GM18499 (cell line): ENCODE results near the gene PCBP2.
"Not testable (repeated sequence)": the region's sequence is repeated elsewhere in the genome, so short reads cannot be mapped to it uniquely, and the experiment has no call there.

Source experiments
- ATAC-seq: cut with Tn5 transposase; IDR thresholded peaks from one replicate; pipeline ENCODE4 v1.9.1; 2021; ENCODE audit warnings: moderate number of reproducible peaks; ENCODE audit not compliant: insufficient read depth, unreplicated experiment

The PCBP2 gene

GRCh38 chr12:53467880-53468279 lies 16.0 kb downstream of the PCBP2 start:
- no peak for ATAC-seq

DNA sequence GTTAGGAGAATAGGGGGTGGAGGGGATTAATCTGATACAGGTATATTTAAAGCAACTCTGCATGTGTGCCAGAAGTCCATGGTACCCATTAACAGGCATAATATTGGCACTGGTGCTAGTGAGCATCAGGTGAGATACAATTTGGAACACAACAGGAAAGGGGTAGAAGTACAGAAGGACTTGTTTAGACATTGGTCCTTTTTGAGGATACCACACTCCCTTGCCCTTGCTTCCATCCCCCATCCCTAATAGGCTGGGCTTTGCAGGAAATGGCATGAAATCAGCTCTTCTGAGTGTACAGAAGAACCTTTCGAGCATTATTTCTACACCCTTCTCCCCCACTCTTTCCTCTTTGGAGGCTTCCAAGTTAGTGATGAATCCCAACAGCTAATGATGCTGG lies 16.4 kb downstream of the PCBP2 start:
- no peak for ATAC-seq

GRCh38 chr12:53472056-53472582 lies 20.2 kb downstream of the PCBP2 start:
- no peak for ATAC-seq

DNA sequence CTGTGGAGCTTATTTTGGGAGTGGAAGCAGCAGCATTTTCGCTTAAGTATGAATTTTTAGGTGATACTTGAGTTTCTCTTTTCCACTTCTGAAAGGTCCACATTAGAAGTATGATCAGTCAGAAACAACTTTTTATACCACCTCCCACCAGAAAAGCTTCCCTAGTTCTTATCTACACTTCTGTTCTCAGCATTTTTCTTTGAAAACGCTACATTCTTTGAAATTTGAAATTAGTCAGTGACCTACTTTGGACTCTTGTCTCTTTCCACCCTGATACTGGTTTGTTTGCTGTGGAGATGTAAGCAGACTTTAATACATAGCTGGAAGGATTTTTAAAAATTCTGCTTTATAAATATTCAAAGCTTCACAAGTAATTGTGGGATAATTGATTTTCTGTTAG lies 22.2 kb downstream of the PCBP2 start:
- no peak for ATAC-seq

GRCh38 chr12:53474819-53475218 lies 22.9 kb downstream of the PCBP2 start:
- no peak for ATAC-seq

DNA sequence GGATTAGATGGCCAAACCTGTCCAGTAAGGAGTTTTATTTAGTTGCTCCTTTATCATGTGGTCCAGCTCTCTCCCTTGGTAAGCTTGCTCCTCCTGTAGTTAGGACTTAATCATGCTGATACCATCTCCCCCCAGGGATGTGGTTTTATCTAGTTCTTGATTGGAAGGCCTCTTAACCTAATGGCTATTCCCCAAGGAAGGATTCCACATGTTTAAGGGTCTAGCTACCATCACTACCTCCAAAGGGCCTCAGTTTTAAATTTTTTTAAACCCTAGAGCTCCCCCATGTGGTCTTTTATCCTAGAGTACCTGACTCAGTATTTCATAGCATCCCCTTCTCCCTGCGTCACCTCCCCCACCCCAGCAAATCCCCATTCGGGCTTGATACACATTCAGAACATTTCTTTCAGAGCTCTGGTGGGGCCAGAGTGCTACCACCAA lies 24.9 kb downstream of the PCBP2 start:
- no peak for ATAC-seq

- ATAC-seq = no peak
Measured at GRCh38 chr12:53478865-53479264, 27.0 kb downstream of the PCBP2 start.

DNA sequence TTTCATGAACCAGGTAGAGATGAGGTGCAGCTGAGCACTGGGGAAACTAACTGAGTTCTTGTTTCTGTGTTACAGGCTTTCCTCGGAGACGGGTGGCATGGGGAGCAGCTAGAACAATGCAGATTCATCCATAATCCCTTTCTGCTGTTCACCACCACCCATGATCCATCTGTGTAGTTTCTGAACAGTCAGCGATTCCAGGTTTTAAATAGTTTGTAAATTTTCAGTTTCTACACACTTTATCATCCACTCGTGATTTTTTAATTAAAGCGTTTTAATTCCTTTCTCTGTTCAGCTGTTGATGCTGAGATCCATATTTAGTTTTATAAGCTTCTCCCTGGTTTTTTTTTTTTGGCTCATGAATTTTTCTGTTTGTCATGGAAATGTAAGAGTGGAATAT lies 27.4 kb downstream of the PCBP2 start:
- no peak for ATAC-seq

GRCh38 chr12:53480491-53481442 lies 28.9 kb downstream of the PCBP2 start:
- no peak for ATAC-seq

DNA sequence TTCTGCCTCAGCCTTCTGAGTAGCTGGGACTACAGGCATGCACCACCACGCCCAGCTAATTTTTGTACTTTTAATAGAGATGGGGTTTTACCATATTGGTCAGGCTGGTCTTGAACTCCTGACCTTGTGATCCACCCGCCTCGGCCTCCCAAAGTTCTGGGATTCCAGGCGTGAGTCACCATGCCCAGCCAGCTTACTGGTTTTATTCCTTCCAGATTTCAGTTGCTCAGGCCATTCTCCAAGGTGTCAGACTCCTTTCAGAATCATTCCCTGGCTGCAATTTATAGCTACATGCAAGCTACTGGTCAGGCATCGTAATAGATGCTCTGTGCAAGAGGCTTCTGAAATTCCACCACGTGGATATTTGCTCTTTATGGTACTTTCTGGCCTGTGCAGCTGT lies 29.6 kb downstream of the PCBP2 start:
- not testable (repeated sequence) for ATAC-seq

DNA sequence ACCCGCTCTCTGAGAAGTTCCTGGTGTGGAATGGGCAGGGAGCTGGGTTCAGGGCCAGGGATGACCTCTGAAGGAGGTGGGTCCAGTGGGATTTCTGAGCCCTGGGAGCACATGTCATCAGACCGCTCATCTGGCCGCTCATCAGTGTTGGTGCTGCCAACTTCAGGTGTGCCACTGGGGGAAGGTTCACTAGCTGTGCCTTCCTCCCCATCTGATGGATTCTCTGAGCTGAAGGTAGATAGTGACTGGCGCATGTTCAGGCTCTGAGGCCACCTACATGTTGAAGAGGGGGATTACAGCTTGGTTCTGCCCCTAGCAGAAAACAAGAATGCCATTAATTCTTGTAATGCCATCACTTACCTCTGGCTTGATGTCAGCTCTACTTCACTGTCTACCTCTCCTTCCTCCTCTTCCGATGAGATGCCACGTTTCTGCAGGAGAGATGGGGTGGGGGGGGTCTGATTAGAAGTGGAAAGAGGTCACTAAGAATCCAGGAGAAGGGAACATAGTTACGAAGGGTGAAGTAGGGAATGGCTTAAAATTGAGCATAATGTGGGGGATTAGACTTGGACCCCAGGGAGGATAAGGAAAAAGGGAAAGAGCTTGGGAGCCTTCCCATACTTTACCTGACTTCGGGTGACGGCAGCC lies 30.2 kb downstream of the PCBP2 start:
- no peak for ATAC-seq

GRCh38 chr12:53482626-53483168 lies 30.8 kb downstream of the PCBP2 start:
- no peak for ATAC-seq

DNA sequence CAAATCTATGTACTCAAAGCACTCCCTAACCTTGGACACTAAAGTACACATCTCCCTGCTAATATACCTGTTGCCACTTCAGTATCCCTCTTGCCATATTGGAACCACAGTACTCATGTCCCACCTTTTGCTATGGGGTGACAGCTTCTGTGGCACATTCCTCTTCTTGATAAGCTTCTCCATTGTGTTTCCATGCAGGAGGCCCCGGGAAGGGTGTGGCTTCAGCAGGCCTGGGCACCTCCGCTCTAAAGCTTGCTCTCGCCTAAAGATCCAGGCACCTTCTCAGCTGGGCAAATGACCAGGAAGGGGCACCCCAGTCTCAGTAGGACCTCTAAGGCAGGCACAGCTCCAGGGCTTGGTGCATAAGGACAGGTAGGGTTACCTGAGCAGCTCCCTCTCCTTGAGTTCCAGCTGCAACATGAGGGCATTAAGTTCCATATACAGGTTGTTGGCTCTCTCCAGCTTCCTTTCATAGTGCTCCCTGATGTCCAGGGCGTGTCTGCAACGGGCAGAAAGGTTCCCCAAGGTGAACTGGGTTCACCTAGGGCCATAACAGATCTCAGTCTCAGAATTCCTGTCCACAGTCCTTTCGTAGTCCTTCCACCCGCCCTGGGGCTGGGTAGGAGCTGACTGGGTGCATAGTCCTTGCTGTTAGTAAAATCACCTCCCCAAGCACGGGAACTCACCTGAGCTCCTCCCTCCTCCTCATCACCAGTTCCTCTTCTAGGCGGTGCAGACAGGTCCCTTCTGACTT lies 31.5 kb downstream of the PCBP2 start:
- ATAC-seq = no peak

DNA sequence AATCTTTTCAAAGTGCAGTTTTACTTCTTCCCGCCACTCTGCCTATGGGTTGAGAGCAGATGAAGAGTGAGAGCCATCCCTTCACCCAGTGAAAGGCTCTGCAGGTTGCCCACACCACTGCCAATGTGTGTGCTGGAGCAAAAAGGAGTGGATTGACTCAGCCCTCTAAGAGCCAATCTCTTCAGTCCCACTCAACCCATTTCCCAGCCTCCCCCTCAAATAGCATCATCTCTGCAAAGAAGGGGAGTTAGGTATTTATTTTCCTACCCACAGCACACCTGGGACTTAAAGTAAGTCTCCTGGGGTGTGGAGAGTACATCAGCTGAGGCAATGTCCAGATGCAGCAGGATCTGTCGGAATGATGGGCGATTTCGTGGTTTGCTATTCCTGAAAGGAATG lies 32.1 kb downstream of the PCBP2 start:
- ATAC-seq = no peak

DNA sequence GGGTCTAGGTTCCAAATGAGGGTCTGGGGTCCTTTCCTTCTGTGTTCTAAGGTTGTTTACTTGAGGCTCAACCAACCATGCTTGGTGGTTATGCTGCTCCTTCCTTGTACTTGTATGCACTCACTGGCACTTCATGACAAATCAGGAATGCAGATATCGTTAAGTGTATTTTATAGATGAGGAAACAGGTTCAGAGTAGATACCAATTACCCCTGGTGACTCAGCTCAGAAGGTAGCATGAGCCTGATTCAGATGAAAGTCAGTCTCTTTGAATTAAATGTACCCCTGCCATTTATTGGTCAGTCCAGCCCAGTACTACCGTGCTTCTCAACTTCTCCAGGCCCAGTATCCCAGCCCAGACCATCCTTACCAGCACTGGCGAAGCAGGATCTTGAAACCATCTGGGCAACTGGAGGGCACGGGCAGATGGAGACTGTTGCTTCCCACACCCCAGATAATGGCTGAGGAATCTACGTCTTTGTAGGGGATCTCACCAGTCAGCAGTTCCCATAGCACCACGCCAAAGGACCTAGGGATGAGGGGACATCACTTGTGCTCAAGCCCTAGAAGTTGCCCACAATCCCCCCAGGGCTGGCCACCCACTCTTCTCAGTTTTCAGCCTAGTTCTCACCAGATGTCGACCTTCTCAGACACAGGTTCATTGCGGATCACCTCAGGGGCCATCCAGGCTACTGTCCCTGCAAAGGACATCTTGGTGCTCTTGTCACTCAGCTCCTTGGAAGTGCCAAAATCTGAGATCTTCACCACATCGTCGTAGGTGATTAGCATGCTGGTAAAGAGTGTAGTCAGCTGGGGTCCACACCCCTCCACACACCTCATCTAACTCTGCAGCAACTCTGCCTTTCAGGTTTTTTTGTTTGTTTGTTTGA lies 33.0 kb downstream of the PCBP2 start:
- no peak for ATAC-seq

- ATAC-seq = no peak
Measured at GRCh38 chr12:53485955-53486735, 34.2 kb downstream of the PCBP2 start.

- ATAC-seq = no peak
Measured at GRCh38 chr12:53486736-53487487, 35.0 kb downstream of the PCBP2 start.
